ENCODE measurements around the gene WDR59. TPM values are rescaled to one million over a fixed set of nuclear protein-coding genes. Genes with fewer than 3 reads are reported as not detected.

Gene WDR59
- total and polyA plus RNA-seq, 2 donors (not counting 3 experiments of a cell fraction or from before 2014, with no cell fraction given): 51.1 to 60.0 TPM

DNA sequence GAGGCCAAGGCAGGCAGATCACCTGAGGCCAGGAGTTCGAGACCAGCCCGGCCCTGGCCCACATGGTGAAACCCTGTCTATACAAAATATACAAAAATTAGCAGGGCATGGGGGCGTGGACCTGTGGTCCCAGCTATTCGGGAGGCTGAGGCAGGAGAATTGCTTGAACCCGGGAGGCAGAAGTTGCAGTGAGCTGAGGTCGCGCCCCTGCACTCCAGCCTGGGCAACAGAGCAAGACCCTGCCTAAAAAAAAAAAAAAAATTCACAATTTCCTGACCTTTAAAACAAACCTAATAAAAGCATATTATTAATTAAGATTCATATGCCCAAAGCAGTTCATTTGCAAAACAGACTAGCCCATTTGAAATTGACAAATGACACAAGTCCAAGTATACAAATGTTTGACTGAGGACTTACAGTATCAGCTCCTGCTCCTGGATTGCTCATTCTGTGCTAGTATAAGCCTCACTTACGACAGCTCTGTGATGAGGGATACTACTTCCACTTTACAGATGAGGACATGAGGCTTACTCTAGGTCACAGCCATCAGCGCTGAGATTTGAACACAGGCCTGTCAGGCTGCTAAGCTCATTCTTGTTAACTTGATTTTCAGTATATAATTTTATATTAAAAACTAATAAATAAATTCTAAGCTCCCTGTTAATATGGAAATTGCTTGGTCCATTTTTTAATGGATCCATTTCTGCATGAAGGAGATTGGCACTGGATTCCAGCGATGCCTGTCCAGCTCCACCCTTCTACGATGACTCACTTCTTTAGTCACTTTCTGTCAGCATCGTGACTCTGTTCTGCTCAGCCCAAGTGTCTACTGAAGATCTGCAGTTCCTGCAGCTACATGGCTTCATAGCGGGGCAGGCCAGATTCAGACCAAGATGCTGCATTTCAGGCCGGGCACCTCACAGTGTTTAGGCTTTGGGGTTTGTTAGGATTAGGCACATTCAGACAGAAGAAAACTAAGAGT, 88.2 kb downstream of the WDR59 start:
- DNase-seq (ENCODE audit: low read depth, low spot score): no peak
- no peak overlapping the region for H3K27ac ChIP-seq (ENCODE audit: insufficient read depth, low read depth, low read length)
- H3K9me1 ChIP-seq (replicated peaks; ENCODE audit: control insufficient read depth, extremely low read depth, insufficient read depth, low read length): no peaks in the 10 kb centered on the region
- H3K79me2 ChIP-seq (ENCODE audit: control insufficient read depth, insufficient read depth, low read length): no peaks in the 10 kb centered on the region
- no peak for TF ChIP-seq GATA2 (IDR thresholded peaks at IDR 0.05; ENCODE audit: insufficient read depth, insufficient read length, low read depth, low read length)
- TF ChIP-seq FOS (IDR thresholded peaks at IDR 0.05; ENCODE audit: borderline replicate concordance, insufficient read depth, low read length): peak; percentile 47
- no peak for TF ChIP-seq POLR2A (IDR thresholded peaks at IDR 0.05; ENCODE audit: low read depth, low read length)
- TF ChIP-seq JUN (IDR thresholded peaks at IDR 0.05; ENCODE audit: borderline replicate concordance, insufficient read depth, insufficient read length, low read depth): peak; percentile 29
- no peaks in the 10 kb centered on the region for H3K9me3 ChIP-seq (replicated peaks; ENCODE audit: control insufficient read depth, insufficient read depth, low read length)
- peaks cover 2 to 11% of the 10 kb centered on the region in 2 experiments for H3K36me3 ChIP-seq (ENCODE audit: control insufficient read depth in 2 of 2, extremely low read depth in 1 of 2, insufficient read depth in 2 of 2, low read length in 2 of 2)
- BruUV-seq (replicated peaks): no TSS peak
- intact Hi-C loops (cut with micrococcal nuclease) (no loop called here), dilution Hi-C loops (cut with MboI; ENCODE audit: extremely low pct_ligation_motif_present, low sequenced_read_pairs) (no loop called here)
- H4K20me1 ChIP-seq (replicated peaks; ENCODE audit: control insufficient read depth, extremely low read depth, insufficient read depth, low read length): no peaks in the 10 kb centered on the region
- no peak overlapping the region for H3K4me3 ChIP-seq (replicated peaks in 1 of 3; ENCODE audit: insufficient read depth in 1 of 3, low read depth in 1 of 3, low read length in 3 of 3)
- H3K4me1 ChIP-seq (ENCODE audit: control insufficient read depth, extremely low read depth, insufficient read depth, low read length): no peaks in the 10 kb centered on the region
- no peak overlapping the region for H3K4me2 ChIP-seq (ENCODE audit: insufficient read depth, low read length)
- peak; percentile 18 for FAIRE-seq
- no peaks in the 10 kb centered on the region for H3K27me3 ChIP-seq (ENCODE audit: control insufficient read depth in 2 of 2, insufficient read depth in 2 of 2, low read length in 2 of 2)
- ChIA-PET POLR2A (interaction anchor here (0.5 kb wide), 1 partner anchor 230 kb away, joined by 4 read pairs; the partner anchor contains the start of gene RFWD3), CTCF (interaction anchor here (0.9 to 2.6 kb wide), 3 partner anchors 9 to 34 kb away, joined by 3 to 7 read pairs (median 3); no protein-coding TSS in a partner anchor)
- H2AFZ ChIP-seq (ENCODE audit: low read depth, low read length): no peak overlapping the region
- H3K9ac ChIP-seq (replicated peaks; ENCODE audit: extremely low read depth, insufficient read depth, low read length): no peak overlapping the region

DNA sequence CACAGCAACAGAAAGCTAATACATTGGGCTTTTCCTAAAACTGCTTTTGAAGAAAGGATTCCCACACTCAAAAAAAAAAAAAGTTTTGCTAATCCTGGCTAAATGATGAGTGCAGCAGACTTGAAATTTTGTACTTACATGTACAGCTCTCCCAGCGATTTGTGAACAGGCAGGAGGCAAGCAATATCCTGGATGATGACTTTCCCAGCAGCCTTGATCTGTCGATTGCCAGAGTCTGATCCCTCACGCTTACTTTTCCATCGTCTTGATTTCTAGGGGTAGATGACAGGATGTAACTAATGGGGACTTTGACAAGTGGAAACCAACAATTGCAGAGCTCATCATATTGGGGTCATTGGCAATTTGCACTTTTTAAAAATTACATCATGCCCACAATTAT, 91.4 kb downstream of the WDR59 start:
- ChIA-PET CTCF (interaction anchor here (0.6 kb wide), 1 partner anchor 72 kb away, joined by 3 read pairs; no protein-coding TSS in a partner anchor), POLR2A (no interaction called here)
- no peaks in the 10 kb centered on the region for H4K20me1 ChIP-seq (replicated peaks; ENCODE audit: control insufficient read depth, extremely low read depth, insufficient read depth, low read length)
- dilution Hi-C loops (cut with MboI; ENCODE audit: extremely low pct_ligation_motif_present, low sequenced_read_pairs) (no loop called here), intact Hi-C loops (cut with micrococcal nuclease) (no loop called here)
- H3K4me1 ChIP-seq (ENCODE audit: control insufficient read depth, extremely low read depth, insufficient read depth, low read length): peaks cover 4% of the 10 kb centered on the region
- no peak overlapping the region for H2AFZ ChIP-seq (ENCODE audit: low read depth, low read length)
- H3K4me2 ChIP-seq (ENCODE audit: insufficient read depth, low read length): no peak overlapping the region
- H3K36me3 ChIP-seq (ENCODE audit: control insufficient read depth in 2 of 2, extremely low read depth in 1 of 2, insufficient read depth in 2 of 2, low read length in 2 of 2): peaks cover 2 to 15% of the 10 kb centered on the region in 2 experiments
- DNase-seq (ENCODE audit: low read depth, low spot score) (no peak), FAIRE-seq (no peak)
- no peaks in the 10 kb centered on the region for H3K27me3 ChIP-seq (ENCODE audit: control insufficient read depth in 2 of 2, insufficient read depth in 2 of 2, low read length in 2 of 2)
- H3K79me2 ChIP-seq (ENCODE audit: control insufficient read depth, insufficient read depth, low read length): no peaks in the 10 kb centered on the region
- no peaks in the 10 kb centered on the region for H3K9me3 ChIP-seq (replicated peaks; ENCODE audit: control insufficient read depth, insufficient read depth, low read length)
- H3K27ac ChIP-seq (ENCODE audit: insufficient read depth, low read depth, low read length): no peak overlapping the region
- no peak overlapping the region for H3K4me3 ChIP-seq (replicated peaks in 1 of 3; ENCODE audit: insufficient read depth in 1 of 3, low read depth in 1 of 3, low read length in 3 of 3)
- H3K9me1 ChIP-seq (replicated peaks; ENCODE audit: control insufficient read depth, extremely low read depth, insufficient read depth, low read length): no peaks in the 10 kb centered on the region
- no TSS peak for BruUV-seq (replicated peaks)
- TF ChIP-seq POLR2AphosphoS5 (IDR thresholded peaks at IDR 0.05; ENCODE audit: insufficient read depth, low read depth, low read length) (no peak), GATA2 (IDR thresholded peaks at IDR 0.05; ENCODE audit: insufficient read depth, insufficient read length, low read depth, low read length) (no peak), FOS (IDR thresholded peaks at IDR 0.05; ENCODE audit: borderline replicate concordance, insufficient read depth, low read length) (no peak), EZH2 (IDR thresholded peaks at IDR 0.05; ENCODE audit: borderline replicate concordance, low read depth, low read length, severe bottlenecking) (no peak), MYC (IDR thresholded peaks at IDR 0.05; ENCODE audit: low read depth, low read length) (no peak), JUN (IDR thresholded peaks at IDR 0.05; ENCODE audit: borderline replicate concordance, insufficient read depth, insufficient read length, low read depth) (no peak), POLR2A (IDR thresholded peaks at IDR 0.05; ENCODE audit: low read depth, low read length) (no peak)
- TF ChIP-seq, protein P1, sequence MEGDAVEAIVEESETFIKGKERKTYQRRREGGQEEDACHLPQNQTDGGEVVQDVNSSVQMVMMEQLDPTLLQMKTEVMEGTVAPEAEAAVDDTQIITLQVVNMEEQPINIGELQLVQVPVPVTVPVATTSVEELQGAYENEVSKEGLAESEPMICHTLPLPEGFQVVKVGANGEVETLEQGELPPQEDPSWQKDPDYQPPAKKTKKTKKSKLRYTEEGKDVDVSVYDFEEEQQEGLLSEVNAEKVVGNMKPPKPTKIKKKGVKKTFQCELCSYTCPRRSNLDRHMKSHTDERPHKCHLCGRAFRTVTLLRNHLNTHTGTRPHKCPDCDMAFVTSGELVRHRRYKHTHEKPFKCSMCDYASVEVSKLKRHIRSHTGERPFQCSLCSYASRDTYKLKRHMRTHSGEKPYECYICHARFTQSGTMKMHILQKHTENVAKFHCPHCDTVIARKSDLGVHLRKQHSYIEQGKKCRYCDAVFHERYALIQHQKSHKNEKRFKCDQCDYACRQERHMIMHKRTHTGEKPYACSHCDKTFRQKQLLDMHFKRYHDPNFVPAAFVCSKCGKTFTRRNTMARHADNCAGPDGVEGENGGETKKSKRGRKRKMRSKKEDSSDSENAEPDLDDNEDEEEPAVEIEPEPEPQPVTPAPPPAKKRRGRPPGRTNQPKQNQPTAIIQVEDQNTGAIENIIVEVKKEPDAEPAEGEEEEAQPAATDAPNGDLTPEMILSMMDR (IDR thresholded peaks at IDR 0.05; ENCODE audit: extremely low read depth in 1 of 2, insufficient read depth in 1 of 2, low read depth in 1 of 2, low read length in 2 of 2): no peak
- TF ChIP-seq, protein P2, sequence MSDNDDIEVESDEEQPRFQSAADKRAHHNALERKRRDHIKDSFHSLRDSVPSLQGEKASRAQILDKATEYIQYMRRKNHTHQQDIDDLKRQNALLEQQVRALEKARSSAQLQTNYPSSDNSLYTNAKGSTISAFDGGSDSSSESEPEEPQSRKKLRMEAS (IDR thresholded peaks at IDR 0.05; ENCODE audit: insufficient read depth, insufficient read length): no peak
- no peak overlapping the region for H3K9ac ChIP-seq (replicated peaks; ENCODE audit: extremely low read depth, insufficient read depth, low read length)
